Transverse colon (tissue), 4 donors: Measurements from ENCODE around the gene CPA3.

ENCODE experiments used
- POLR2AphosphoS5 ChIP-seq, 3 donors: sonication (generic); formaldehyde crosslinking; IDR thresholded peaks; one replicate each; pipeline ENCODE4 v1.6.1; 2016; ENCODE audit warnings: antibody characterized with exemption in 3 of 3
- TF ChIP-seq, protein P1 (sequence below), 5 experiments: fragments of 200-600 bp in 3 of 5; fragments of 450-650 bp in 2 of 5; sonication (generic) in 3 of 5; IDR thresholded peaks; 1 replicate in 2 of 5; 2 replicates in 3 of 5; pipeline ENCODE4 v1.5.1; 2016 to 2017; ENCODE audit warnings: antibody characterized with exemption in 5 of 5, inconsistent platforms in 3 of 5, mild to moderate bottlenecking in 2 of 5, moderate library complexity in 1 of 5

DNA sequence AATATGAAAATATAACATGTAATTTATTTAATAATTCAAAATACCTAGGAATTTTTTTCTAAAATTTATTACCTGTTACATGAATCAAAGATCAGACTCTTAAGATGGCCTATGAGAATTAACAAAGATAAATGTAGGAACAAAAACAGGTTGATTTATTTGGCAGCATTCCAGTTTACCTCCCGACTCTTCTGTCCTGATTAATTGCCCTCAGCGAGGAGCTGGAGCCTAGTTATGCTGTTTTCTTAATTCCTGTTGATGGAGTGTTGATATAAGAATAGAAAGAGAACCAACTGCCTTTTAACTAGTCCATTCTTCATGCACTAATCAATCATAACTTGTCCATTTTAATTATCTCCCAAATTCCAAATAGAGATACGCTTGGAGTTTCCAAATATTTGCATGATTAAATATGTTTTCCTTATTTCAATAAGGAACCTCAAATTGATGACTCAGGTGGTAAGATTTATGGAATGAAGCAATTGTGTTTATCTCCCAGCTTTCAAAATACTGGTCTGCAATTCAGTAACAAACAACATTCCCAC is 48.0 kb upstream of the CPA3 start:
- TF ChIP-seq, protein P1, sequence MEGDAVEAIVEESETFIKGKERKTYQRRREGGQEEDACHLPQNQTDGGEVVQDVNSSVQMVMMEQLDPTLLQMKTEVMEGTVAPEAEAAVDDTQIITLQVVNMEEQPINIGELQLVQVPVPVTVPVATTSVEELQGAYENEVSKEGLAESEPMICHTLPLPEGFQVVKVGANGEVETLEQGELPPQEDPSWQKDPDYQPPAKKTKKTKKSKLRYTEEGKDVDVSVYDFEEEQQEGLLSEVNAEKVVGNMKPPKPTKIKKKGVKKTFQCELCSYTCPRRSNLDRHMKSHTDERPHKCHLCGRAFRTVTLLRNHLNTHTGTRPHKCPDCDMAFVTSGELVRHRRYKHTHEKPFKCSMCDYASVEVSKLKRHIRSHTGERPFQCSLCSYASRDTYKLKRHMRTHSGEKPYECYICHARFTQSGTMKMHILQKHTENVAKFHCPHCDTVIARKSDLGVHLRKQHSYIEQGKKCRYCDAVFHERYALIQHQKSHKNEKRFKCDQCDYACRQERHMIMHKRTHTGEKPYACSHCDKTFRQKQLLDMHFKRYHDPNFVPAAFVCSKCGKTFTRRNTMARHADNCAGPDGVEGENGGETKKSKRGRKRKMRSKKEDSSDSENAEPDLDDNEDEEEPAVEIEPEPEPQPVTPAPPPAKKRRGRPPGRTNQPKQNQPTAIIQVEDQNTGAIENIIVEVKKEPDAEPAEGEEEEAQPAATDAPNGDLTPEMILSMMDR (IDR thresholded peaks at IDR 0.05) = no peak
- no peak for TF ChIP-seq POLR2AphosphoS5 (IDR thresholded peaks at IDR 0.05)
